Progenitor cell of endocrine pancreas (in vitro differentiated cells): Measurements from ENCODE around the gene ARID5B. TPM values are rescaled to one million over a fixed set of nuclear protein-coding genes. Genes with fewer than 3 reads are reported as not detected.

ENCODE experiments used
- DNase-seq: peaks from one replicate; pipeline ENCODE4 v3.0.0; 2021; ENCODE audit warnings: low spot score; ENCODE audit not compliant: unreplicated experiment
- H3K27ac Mint-ChIP-seq: 2 replicates; pipeline ENCODE4 v1.8.0; 2021; ENCODE audit warnings: mild to moderate bottlenecking, moderate library complexity, mixed read lengths
- H3K27me3 Mint-ChIP-seq: 2 replicates; pipeline ENCODE4 v1.8.0; 2021; ENCODE audit warnings: mixed read lengths
- H3K36me3 Mint-ChIP-seq: 2 replicates; pipeline ENCODE4 v1.8.0; 2022; ENCODE audit warnings: mixed read lengths; ENCODE audit not compliant: insufficient read depth
- H3K4me1 Mint-ChIP-seq: 2 replicates; pipeline ENCODE4 v1.8.0; 2021; ENCODE audit warnings: low read depth, mixed read lengths
- H3K4me3 Mint-ChIP-seq: 2 replicates; pipeline ENCODE4 v1.8.0; 2021; ENCODE audit warnings: low read depth, mild to moderate bottlenecking, moderate library complexity, mixed read lengths
- H3K9me3 Mint-ChIP-seq: 2 replicates; pipeline ENCODE4 v1.8.0; 2021; ENCODE audit warnings: low read depth, mixed read lengths
- CTCF ChIP-seq: fragments of 200-600 bp; sonication (generic); IDR thresholded peaks from one replicate; pipeline ENCODE4 v1.5.0; 2021; ENCODE audit warnings: antibody characterized with exemption, mild to moderate bottlenecking; ENCODE audit not compliant: unreplicated experiment
- total RNA-seq: library from RNA; stranded (reverse); gene quantifications from 2 replicates; pipeline ENCODE4 v1.2.1, GENCODE V29; 2021

ARID5B gene
- total RNA-seq, 1 donor from 2014 or later: 19.7 TPM

- DNase-seq: no peak
- peaks cover 23% of the 10 kb centered on the region for H3K36me3 Mint-ChIP-seq
These were observed 107.4 kb downstream of the ARID5B start for GRCh38 chr10:62008946-62009345.

GRCh38 chr10:62010366-62010765 is 108.9 kb downstream of the ARID5B start:
- no peak for DNase-seq

More at GRCh38 chr10:62008946-62009345, 107.4 kb downstream of the ARID5B start:
- peaks cover 9% of the 10 kb centered on the region for H3K4me1 Mint-ChIP-seq
- H3K27me3 Mint-ChIP-seq: no peaks in the 10 kb centered on the region
- no peak overlapping the region for H3K4me3 Mint-ChIP-seq
- TF ChIP-seq CTCF: no peak
- no peaks in the 10 kb centered on the region for H3K9me3 Mint-ChIP-seq
- no peak overlapping the region for H3K27ac Mint-ChIP-seq

DNA sequence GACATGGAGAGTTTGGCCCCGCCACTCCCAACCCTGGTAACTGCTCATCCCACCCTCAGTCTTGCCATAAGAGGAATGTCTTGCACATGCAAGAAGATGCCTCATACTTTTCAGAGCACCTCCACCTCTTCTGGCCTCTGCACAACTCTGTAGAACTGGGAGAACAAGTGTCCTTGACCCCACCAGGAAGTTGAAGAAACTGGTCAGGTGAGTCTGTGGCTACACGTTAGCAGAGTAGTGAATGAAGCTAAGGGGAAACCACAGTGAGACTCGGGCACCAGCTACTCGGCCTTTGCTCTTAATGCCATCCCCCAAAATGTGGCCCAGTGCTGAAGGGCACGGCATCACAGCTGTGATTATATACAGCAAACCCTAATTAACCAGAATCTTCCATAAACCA is 110.1 kb downstream of the ARID5B start:
- H3K9me3 Mint-ChIP-seq: no peaks in the 10 kb centered on the region
- H3K36me3 Mint-ChIP-seq: peaks cover 17% of the 10 kb centered on the region
- no peak for TF ChIP-seq CTCF
- H3K27ac Mint-ChIP-seq: no peak overlapping the region
- no peak for DNase-seq
- H3K27me3 Mint-ChIP-seq: no peaks in the 10 kb centered on the region
- H3K4me3 Mint-ChIP-seq: no peak overlapping the region
- H3K4me1 Mint-ChIP-seq: peaks cover 6% of the 10 kb centered on the region

More at GRCh38 chr10:62010366-62010765, 108.9 kb downstream of the ARID5B start:
- H3K4me3 Mint-ChIP-seq: no peak overlapping the region
- no peak for TF ChIP-seq CTCF
- peaks cover 9% of the 10 kb centered on the region for H3K4me1 Mint-ChIP-seq
- no peaks in the 10 kb centered on the region for H3K9me3 Mint-ChIP-seq
- H3K27me3 Mint-ChIP-seq: no peaks in the 10 kb centered on the region
- H3K36me3 Mint-ChIP-seq: peaks cover 25% of the 10 kb centered on the region
- no peak overlapping the region for H3K27ac Mint-ChIP-seq

DNA sequence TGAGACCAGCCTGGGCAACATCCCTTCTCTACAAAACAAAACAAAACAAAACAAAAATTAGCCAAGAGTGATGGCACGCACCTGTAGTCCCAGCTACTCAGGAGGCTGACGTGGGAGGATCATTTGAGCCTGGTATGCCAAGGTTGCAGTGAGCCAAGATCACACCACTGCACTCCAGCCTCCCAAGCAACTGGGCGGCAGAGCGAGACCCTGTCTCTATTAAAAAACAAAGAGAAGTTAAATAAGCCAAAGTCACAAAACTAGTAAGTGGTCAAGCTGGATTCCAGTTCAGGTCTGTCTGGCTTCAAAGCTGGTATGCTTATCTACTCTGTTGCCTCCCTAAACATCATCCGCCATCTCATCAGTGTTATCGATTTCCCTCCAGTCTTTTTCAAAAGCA is 110.8 kb downstream of the ARID5B start:
- no peak overlapping the region for H3K27ac Mint-ChIP-seq
- no peaks in the 10 kb centered on the region for H3K27me3 Mint-ChIP-seq
- DNase-seq: no peak
- H3K36me3 Mint-ChIP-seq: peaks cover 14% of the 10 kb centered on the region
- H3K4me3 Mint-ChIP-seq: no peak overlapping the region
- no peak for TF ChIP-seq CTCF
- H3K9me3 Mint-ChIP-seq: no peaks in the 10 kb centered on the region
- H3K4me1 Mint-ChIP-seq: peaks cover 12% of the 10 kb centered on the region

GRCh38 chr10:62014510-62014909 is 113.0 kb downstream of the ARID5B start:
- peaks cover 13% of the 10 kb centered on the region for H3K36me3 Mint-ChIP-seq
- H3K27ac Mint-ChIP-seq: no peak overlapping the region
- no peak for DNase-seq
- H3K9me3 Mint-ChIP-seq: no peaks in the 10 kb centered on the region
- no peaks in the 10 kb centered on the region for H3K27me3 Mint-ChIP-seq
- peaks cover 26% of the 10 kb centered on the region for H3K4me1 Mint-ChIP-seq
- no peak for TF ChIP-seq CTCF
- H3K4me3 Mint-ChIP-seq: no peak overlapping the region
